GM12878 (cell line): Measurements from ENCODE around the gene HRG. TPM values are rescaled to one million over a fixed set of nuclear protein-coding genes. Genes with fewer than 3 reads are reported as not detected.

Source experiments
- ATAC-seq: fragments of 200-7000 bp; cut with Tn5 transposase; 3 replicates; pipeline ENCODE4 v1.9.1; 2020; ENCODE audit warnings: mild to moderate bottlenecking, moderate library complexity
- BruUV-seq: library from RNA; stranded (reverse); fragments of 400-500 nt; replicated peaks from 2 replicates; lab custom pipeline; 2021; lab: Mats Ljungman, UMichigan
- CTCF ChIA-PET: fragments of 300-600 bp; sonication (Branson Sonifier 250); formaldehyde crosslinking; extraction: SDS; loops from one replicate; lab custom pipeline; 2021; ENCODE audit warnings: inconsistent platforms; lab: Yijun Ruan, JAX
- POLR2A ChIA-PET: fragments of 350-600 bp; formaldehyde crosslinking; extraction: SDS; loops from one replicate; lab custom pipeline; 2021; ENCODE audit warnings: inconsistent platforms; lab: Charles Lee
- RAD21 ChIA-PET: fragments of 300-600 bp; sonication (Branson Sonifier 250); formaldehyde crosslinking; loops from one replicate; lab custom pipeline; 2023; ENCODE audit warnings: antibody characterized with exemption; ENCODE audit not compliant: unreplicated experiment; lab: Charles Lee
- SMC1A ChIA-PET: fragments of 300-600 bp; sonication (Branson Sonifier 250); formaldehyde crosslinking; loops from one replicate; lab custom pipeline; 2023; ENCODE audit not compliant: unreplicated experiment, uncharacterized antibody; lab: Charles Lee
- DNase-seq: peaks from one replicate; pipeline ENCODE4 v3.0.0-alpha.2; 2011; ENCODE audit warnings: low read depth, low spot score
- FAIRE-seq: peaks from 3 replicates; lab custom pipeline; 2011; peaks lifted over from hg19 to GRCh38; lab: Jason Lieb, UNC
- H2AFZ ChIP-seq: 2 replicates; pipeline ENCODE4 v1.6.0; 2011; ENCODE audit warnings: low read depth, low read length, control low read depth; ENCODE audit not compliant: control insufficient read depth
- H3K27ac ChIP-seq: 2 replicates; pipeline ENCODE4 v1.5.1; 2011; ENCODE audit warnings: control low read depth; ENCODE audit not compliant: control insufficient read depth, insufficient read depth
- H3K27me3 ChIP-seq, 2 experiments: replicated peaks in 1 of 2; 2 replicates each; pipeline versions ENCODE4 v1.6.0 to v1.6.1; 2011; ENCODE audit warnings: low read length in 1 of 2; ENCODE audit not compliant: control insufficient read depth in 2 of 2, insufficient read depth in 2 of 2
- H3K36me3 ChIP-seq, 2 experiments: 2 replicates each; pipeline ENCODE4 v1.5.1; 2011; ENCODE audit warnings: low read length in 1 of 2; ENCODE audit not compliant: control insufficient read depth in 2 of 2, insufficient read depth in 2 of 2
- H3K4me1 ChIP-seq: 2 replicates; pipeline ENCODE4 v1.6.1; 2011; ENCODE audit warnings: mild to moderate bottlenecking, low read length, moderate library complexity, mixed read lengths; ENCODE audit not compliant: control insufficient read depth, insufficient read depth
- H3K4me2 ChIP-seq: 2 replicates; pipeline ENCODE4 v1.6.0; 2011; ENCODE audit warnings: control low read depth; ENCODE audit not compliant: control insufficient read depth, insufficient read depth
- H3K4me3 ChIP-seq: fragments of 200-600 bp; sonication (generic); 2 replicates; pipeline ENCODE4 v1.5.1; 2016
- H3K79me2 ChIP-seq: 2 replicates; pipeline ENCODE4 v1.6.0; 2011; ENCODE audit warnings: low read length; ENCODE audit not compliant: control insufficient read depth, insufficient read depth
- H3K9ac ChIP-seq: 2 replicates; pipeline ENCODE4 v1.8.0; 2011; ENCODE audit warnings: low read length, control low read depth, mixed read lengths; ENCODE audit not compliant: control insufficient read depth, insufficient read depth
- H3K9me3 ChIP-seq: replicated peaks from 3 replicates; pipeline ENCODE4 v1.5.1; 2011; ENCODE audit warnings: mild to moderate bottlenecking, low read length; ENCODE audit not compliant: control insufficient read depth, insufficient read depth
- H4K20me1 ChIP-seq: 2 replicates; pipeline ENCODE4 v1.6.0; 2011; ENCODE audit not compliant: control insufficient read depth, insufficient read depth
- CHD4 ChIP-seq: fragments of 200-600 bp; sonication (generic); IDR thresholded peaks from 2 replicates; pipeline ENCODE4 v1.6.1; 2016; ENCODE audit warnings: mild to moderate bottlenecking
- E2F4 ChIP-seq: IDR thresholded peaks from 2 replicates; pipeline ENCODE4 v1.6.1; 2012; ENCODE audit warnings: low read depth, low read length, improper control_type of control experiment
- HDAC6 ChIP-seq: fragments of 200-600 bp; sonication (generic); IDR thresholded peaks from one replicate; pipeline ENCODE4 v1.8.0; 2017; ENCODE audit warnings: antibody characterized with exemption; ENCODE audit not compliant: unreplicated experiment
- IRF5 ChIP-seq: fragments of 450-650 bp; IDR thresholded peaks from 2 replicates; pipeline ENCODE4 v1.6.1; 2017; ENCODE audit warnings: borderline replicate concordance
- LARP7 ChIP-seq: fragments of 450-650 bp; IDR thresholded peaks from 2 replicates; pipeline ENCODE4 v1.6.1; 2017; ENCODE audit warnings: mild to moderate bottlenecking
- MEF2A ChIP-seq: IDR thresholded peaks from 2 replicates; pipeline ENCODE4 v1.6.1; 2011; ENCODE audit warnings: low read depth, mild to moderate bottlenecking, low read length, moderate library complexity; ENCODE audit not compliant: insufficient read depth
- MLLT1 ChIP-seq: fragments of 450-650 bp; IDR thresholded peaks from 2 replicates; pipeline ENCODE4 v1.6.1; 2016; ENCODE audit warnings: mild to moderate bottlenecking
- POLR2AphosphoS2 ChIP-seq: IDR thresholded peaks from 2 replicates; pipeline ENCODE4 v1.6.1; 2011; ENCODE audit warnings: low read depth, mild to moderate bottlenecking, low read length, improper control_type of control experiment, moderate library complexity
- POLR2AphosphoS5 ChIP-seq: IDR thresholded peaks from 2 replicates; pipeline ENCODE4 v1.6.1; 2011; ENCODE audit warnings: mild to moderate bottlenecking, low read length, inconsistent platforms
- SMAD1 ChIP-seq: fragments of 450-650 bp; IDR thresholded peaks from 2 replicates; pipeline ENCODE4 v1.6.1; 2018; ENCODE audit warnings: mild to moderate bottlenecking, low read depth; ENCODE audit not compliant: partially characterized antibody
- SMARCA5 ChIP-seq: fragments of 450-650 bp; IDR thresholded peaks from 2 replicates; pipeline ENCODE4 v1.6.1; 2017; ENCODE audit warnings: mild to moderate bottlenecking
- TCF3 ChIP-seq: IDR thresholded peaks from 2 replicates; pipeline ENCODE4 v1.6.1; 2012; ENCODE audit warnings: low read depth, mild to moderate bottlenecking, low read length, borderline replicate concordance; ENCODE audit not compliant: insufficient read depth
- YBX1 ChIP-seq: fragments of 450-650 bp; IDR thresholded peaks from 2 replicates; pipeline ENCODE4 v1.6.1; 2016; ENCODE audit warnings: antibody characterized with exemption
- ZNF207 ChIP-seq: fragments of 450-650 bp; IDR thresholded peaks from 2 replicates; pipeline ENCODE4 v1.6.1; 2014; ENCODE audit warnings: antibody characterized with exemption, mild to moderate bottlenecking, borderline replicate concordance
- WGBS: methylation state at CpG from one replicate; pipeline ENCODE4 v1.1.6; 2016; ENCODE audit warnings: low lambda C conversion rate; ENCODE audit not compliant: insufficient replicate concordance, insufficient coverage; ENCODE audit errors: missing lambda C conversion rate; 5-methylcytosine and 5-hydroxymethylcytosine counted together
- in situ Hi-C: fragments of 300-500 bp; cut with MboI; formaldehyde crosslinking; loops from 9 replicates; pipeline ENCODE4 v1.14.3; 2018; ENCODE audit warnings: mixed read lengths
- intact Hi-C: fragments of 100-400 bp; cut with micrococcal nuclease; formaldehyde crosslinking; loops from one replicate; pipeline ENCODE4 v1.14.2; 2022; ENCODE audit not compliant: unreplicated experiment
- polyA plus RNA-seq, 11 experiments: library from polyadenylated mRNA; depleted of rRNA in 4 of 11; unstranded in 6 of 11; stranded (reverse) in 5 of 11; fragments of >200 nt; fragmentation: Nextera tagmentation in 4 of 11; fragmentation: Illumina TruSeq in 1 of 11; extraction: Ambion mirVana in 4 of 11; extraction: Trizol in 1 of 11; gene quantifications; 1 replicate in 1 of 11; 2 replicates in 10 of 11; pipeline versions ENCODE4 v1.2.1 to v1.2.3, GENCODE V29; 2011 to 2016; ENCODE audit warnings: inconsistent platforms in 2 of 11, missing spikeins in 2 of 11, low read depth in 1 of 11
- total RNA-seq, 4 experiments: library from RNA; depleted of rRNA in 3 of 4; stranded (reverse); fragments of >200 nt in 3 of 4; fragmentation: Illumina TruSeq in 1 of 4; extraction: Trizol in 1 of 4; gene quantifications; 2 replicates each; pipeline versions ENCODE4 v1.2.1 to v1.2.3, GENCODE V29; 2013 to 2021

The HRG gene
- total and polyA plus RNA-seq, 10 of the 15 experiments (the other 5 are each of a cell fraction or from before 2014, with no cell fraction given) = 0.21 TPM; not detected in 9

GRCh38 chr3:186691676-186692075 is 25.9 kb downstream of the HRG start:
- RAD21 ChIA-PET = no interaction called here
- no TSS peak for BruUV-seq
- DNase-seq (no peak), FAIRE-seq (no peak), ATAC-seq (no peak)
- H3K9me3 ChIP-seq = no peaks in the 10 kb centered on the region
- no peaks in the 10 kb centered on the region for H4K20me1 ChIP-seq
- CTCF ChIA-PET = interaction anchor here (0.6 kb wide), 1 partner anchor 70 kb away, joined by 3 read pairs; no protein-coding TSS in a partner anchor
- no peak overlapping the region for H2AFZ ChIP-seq
- intact Hi-C loops (no loop called here), in situ Hi-C loops (no loop called here)
- no peaks in the 10 kb centered on the region for H3K27me3 ChIP-seq
- H3K79me2 ChIP-seq = no peaks in the 10 kb centered on the region
- WGBS = 49% methylated on average over 7 of the region's 7 CpGs
- H3K4me1 ChIP-seq = no peaks in the 10 kb centered on the region
- POLR2A ChIA-PET = no interaction called here
- no peaks in the 10 kb centered on the region for H3K36me3 ChIP-seq
- no peak overlapping the region for H3K4me2 ChIP-seq
- H3K27ac ChIP-seq = no peak overlapping the region
- TF ChIP-seq SMAD1 = no peak
- no peak overlapping the region for H3K4me3 ChIP-seq
- SMC1A ChIA-PET = no interaction called here
- no peak overlapping the region for H3K9ac ChIP-seq

GRCh38 chr3:186693843-186694242 is 28.0 kb downstream of the HRG start:
- Histone ChIP-seq H3K27ac (no peak overlapping the region), H3K27me3 (no peaks in the 10 kb centered on the region), H3K4me3 (no peak overlapping the region), H4K20me1 (no peaks in the 10 kb centered on the region), H2AFZ (no peak overlapping the region), H3K4me2 (no peak overlapping the region), H3K4me1 (no peaks in the 10 kb centered on the region), H3K9me3 (no peaks in the 10 kb centered on the region), H3K9ac (no peak overlapping the region), H3K79me2 (no peaks in the 10 kb centered on the region), H3K36me3 (no peaks in the 10 kb centered on the region)
- CTCF ChIA-PET = no interaction called here
- POLR2A ChIA-PET = interaction anchor here (0.6 kb wide), 1 partner anchor 80 kb away, joined by 3 read pairs; no protein-coding TSS in a partner anchor
- FAIRE-seq (no peak), DNase-seq (no peak), ATAC-seq (no peak)
- SMC1A ChIA-PET = interaction anchor here (1.5 kb wide), 1 partner anchor 25 kb away, joined by 3 read pairs; no protein-coding TSS in a partner anchor
- in situ Hi-C loops = no loop called here
- RAD21 ChIA-PET = no interaction called here
- intact Hi-C loops = no loop called here
- TF ChIP-seq E2F4 (no peak), TCF3 (no peak), IRF5 (no peak), LARP7 (no peak), ZNF207 (no peak), MLLT1 (no peak), CHD4 (no peak), MEF2A (no peak), POLR2AphosphoS5 (no peak), YBX1 (no peak), POLR2AphosphoS2 (no peak), HDAC6 (no peak), SMAD1 (no peak), SMARCA5 (no peak)
- WGBS = 53% methylated on average over 3 of the region's 3 CpGs
- no TSS peak for BruUV-seq
